H1 (cell line): ENCODE results near the gene ZNF487. TPM values are rescaled to one million over a fixed set of nuclear protein-coding genes. Genes with fewer than 3 reads are reported as not detected.

Experiments
- ASH2L ChIP-seq: fragments of 200-600, 300-600 bp; sonication (generic); IDR thresholded peaks from one replicate; pipeline ENCODE4 v1.7.1; 2017; ENCODE audit warnings: low read length
- CBX5 ChIP-seq: fragments of 300-800, 300-1000 bp; sonication (generic); IDR thresholded peaks from 2 replicates; pipeline ENCODE4 v1.7.1; 2016; ENCODE audit warnings: antibody characterized with exemption, low read length, low read depth
- EGR1 ChIP-seq: IDR thresholded peaks from 2 replicates; pipeline ENCODE4 v1.6.1; 2011; ENCODE audit warnings: low read depth, low read length, borderline replicate concordance
- JUN ChIP-seq: IDR thresholded peaks from 2 replicates; pipeline ENCODE4 v1.6.1; 2011; ENCODE audit warnings: low read depth, mild to moderate bottlenecking, improper control_type of control experiment, low read length
- KDM4A ChIP-seq: IDR thresholded peaks from one replicate; pipeline ENCODE4 v1.7.1; 2012; ENCODE audit warnings: low read depth, mild to moderate bottlenecking, moderate library complexity, low read length, inconsistent platforms; ENCODE audit not compliant: severe bottlenecking
- POLR2A ChIP-seq, 2 experiments: IDR thresholded peaks; 1 replicate in 1 of 2; 2 replicates in 1 of 2; pipeline ENCODE4 v1.6.1; 2011; ENCODE audit warnings: low read depth in 2 of 2, low read length in 2 of 2, mild to moderate bottlenecking in 2 of 2; ENCODE audit errors: control extremely low read depth in 1 of 2
- SIRT6 ChIP-seq: IDR thresholded peaks from one replicate; pipeline ENCODE4 v1.7.1; 2012; ENCODE audit warnings: low read length, inconsistent platforms
- SIX5 ChIP-seq: IDR thresholded peaks from 2 replicates; pipeline ENCODE4 v1.6.1; 2011; ENCODE audit warnings: mild to moderate bottlenecking, low read depth, low read length
- SP4 ChIP-seq: IDR thresholded peaks from 2 replicates; pipeline ENCODE4 v1.6.1; 2012; ENCODE audit warnings: low read length, inconsistent platforms
- TCF12 ChIP-seq: IDR thresholded peaks from 2 replicates; pipeline ENCODE4 v1.6.1; 2011; ENCODE audit warnings: low read depth, mild to moderate bottlenecking, low read length
- polyA plus RNA-seq, 7 experiments: library from polyadenylated mRNA; depleted of rRNA in 3 of 7; stranded (reverse) in 5 of 7; unstranded in 2 of 7; fragments of >200 nt in 5 of 7; fragments of 200-250 nt in 2 of 7; gene quantifications; 1 replicate in 5 of 7; 2 replicates in 1 of 7; 4 replicates in 1 of 7; pipeline versions ENCODE4 v1.2.1 to v1.2.3, GENCODE V29; 2011 to 2013; ENCODE audit warnings: missing spikeins in 2 of 7, mixed read lengths in 2 of 7
- total RNA-seq: library from RNA; stranded (reverse); fragmentation: NEBNext Ultra II Directional; extraction: Animal tissue kit (Norgen Biotek cat#: 25700); gene quantifications from 2 replicates; pipeline ENCODE4 v1.2.1, GENCODE V29; 2021
- TF ChIP-seq, protein P1 (sequence below): fragments of 300-600 bp; sonication (generic); IDR thresholded peaks from 2 replicates; pipeline ENCODE4 v1.7.1; 2012; ENCODE audit warnings: low read length, moderate library complexity, mild to moderate bottlenecking, inconsistent platforms; ENCODE audit not compliant: insufficient replicate concordance

The ZNF487 gene
- total and polyA plus RNA-seq, 2 of the 8 experiments (the other 6 are each of a cell fraction or from before 2014, with no cell fraction given): 1.9 to 2.5 TPM

DNA sequence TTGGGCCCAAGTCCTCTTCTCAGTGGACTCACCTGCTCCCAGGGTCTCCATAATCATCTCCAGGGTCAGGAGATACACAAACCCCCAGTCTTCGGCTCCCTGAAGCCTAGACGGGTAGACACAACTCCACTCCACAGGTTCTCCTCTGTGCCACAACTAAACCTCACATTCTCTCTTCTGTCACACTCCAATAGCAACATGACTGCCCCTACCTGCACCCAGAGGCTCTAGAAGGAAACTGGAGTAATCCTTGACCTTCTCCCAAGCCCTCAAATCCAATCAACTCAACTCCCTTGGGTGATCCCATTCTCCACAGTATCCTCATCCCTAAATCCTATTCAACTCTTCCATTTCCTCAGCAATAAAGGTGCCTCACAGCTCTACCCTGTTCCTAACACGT, 44.2 kb upstream of the ZNF487 start (continued):
- TF ChIP-seq, protein P1, sequence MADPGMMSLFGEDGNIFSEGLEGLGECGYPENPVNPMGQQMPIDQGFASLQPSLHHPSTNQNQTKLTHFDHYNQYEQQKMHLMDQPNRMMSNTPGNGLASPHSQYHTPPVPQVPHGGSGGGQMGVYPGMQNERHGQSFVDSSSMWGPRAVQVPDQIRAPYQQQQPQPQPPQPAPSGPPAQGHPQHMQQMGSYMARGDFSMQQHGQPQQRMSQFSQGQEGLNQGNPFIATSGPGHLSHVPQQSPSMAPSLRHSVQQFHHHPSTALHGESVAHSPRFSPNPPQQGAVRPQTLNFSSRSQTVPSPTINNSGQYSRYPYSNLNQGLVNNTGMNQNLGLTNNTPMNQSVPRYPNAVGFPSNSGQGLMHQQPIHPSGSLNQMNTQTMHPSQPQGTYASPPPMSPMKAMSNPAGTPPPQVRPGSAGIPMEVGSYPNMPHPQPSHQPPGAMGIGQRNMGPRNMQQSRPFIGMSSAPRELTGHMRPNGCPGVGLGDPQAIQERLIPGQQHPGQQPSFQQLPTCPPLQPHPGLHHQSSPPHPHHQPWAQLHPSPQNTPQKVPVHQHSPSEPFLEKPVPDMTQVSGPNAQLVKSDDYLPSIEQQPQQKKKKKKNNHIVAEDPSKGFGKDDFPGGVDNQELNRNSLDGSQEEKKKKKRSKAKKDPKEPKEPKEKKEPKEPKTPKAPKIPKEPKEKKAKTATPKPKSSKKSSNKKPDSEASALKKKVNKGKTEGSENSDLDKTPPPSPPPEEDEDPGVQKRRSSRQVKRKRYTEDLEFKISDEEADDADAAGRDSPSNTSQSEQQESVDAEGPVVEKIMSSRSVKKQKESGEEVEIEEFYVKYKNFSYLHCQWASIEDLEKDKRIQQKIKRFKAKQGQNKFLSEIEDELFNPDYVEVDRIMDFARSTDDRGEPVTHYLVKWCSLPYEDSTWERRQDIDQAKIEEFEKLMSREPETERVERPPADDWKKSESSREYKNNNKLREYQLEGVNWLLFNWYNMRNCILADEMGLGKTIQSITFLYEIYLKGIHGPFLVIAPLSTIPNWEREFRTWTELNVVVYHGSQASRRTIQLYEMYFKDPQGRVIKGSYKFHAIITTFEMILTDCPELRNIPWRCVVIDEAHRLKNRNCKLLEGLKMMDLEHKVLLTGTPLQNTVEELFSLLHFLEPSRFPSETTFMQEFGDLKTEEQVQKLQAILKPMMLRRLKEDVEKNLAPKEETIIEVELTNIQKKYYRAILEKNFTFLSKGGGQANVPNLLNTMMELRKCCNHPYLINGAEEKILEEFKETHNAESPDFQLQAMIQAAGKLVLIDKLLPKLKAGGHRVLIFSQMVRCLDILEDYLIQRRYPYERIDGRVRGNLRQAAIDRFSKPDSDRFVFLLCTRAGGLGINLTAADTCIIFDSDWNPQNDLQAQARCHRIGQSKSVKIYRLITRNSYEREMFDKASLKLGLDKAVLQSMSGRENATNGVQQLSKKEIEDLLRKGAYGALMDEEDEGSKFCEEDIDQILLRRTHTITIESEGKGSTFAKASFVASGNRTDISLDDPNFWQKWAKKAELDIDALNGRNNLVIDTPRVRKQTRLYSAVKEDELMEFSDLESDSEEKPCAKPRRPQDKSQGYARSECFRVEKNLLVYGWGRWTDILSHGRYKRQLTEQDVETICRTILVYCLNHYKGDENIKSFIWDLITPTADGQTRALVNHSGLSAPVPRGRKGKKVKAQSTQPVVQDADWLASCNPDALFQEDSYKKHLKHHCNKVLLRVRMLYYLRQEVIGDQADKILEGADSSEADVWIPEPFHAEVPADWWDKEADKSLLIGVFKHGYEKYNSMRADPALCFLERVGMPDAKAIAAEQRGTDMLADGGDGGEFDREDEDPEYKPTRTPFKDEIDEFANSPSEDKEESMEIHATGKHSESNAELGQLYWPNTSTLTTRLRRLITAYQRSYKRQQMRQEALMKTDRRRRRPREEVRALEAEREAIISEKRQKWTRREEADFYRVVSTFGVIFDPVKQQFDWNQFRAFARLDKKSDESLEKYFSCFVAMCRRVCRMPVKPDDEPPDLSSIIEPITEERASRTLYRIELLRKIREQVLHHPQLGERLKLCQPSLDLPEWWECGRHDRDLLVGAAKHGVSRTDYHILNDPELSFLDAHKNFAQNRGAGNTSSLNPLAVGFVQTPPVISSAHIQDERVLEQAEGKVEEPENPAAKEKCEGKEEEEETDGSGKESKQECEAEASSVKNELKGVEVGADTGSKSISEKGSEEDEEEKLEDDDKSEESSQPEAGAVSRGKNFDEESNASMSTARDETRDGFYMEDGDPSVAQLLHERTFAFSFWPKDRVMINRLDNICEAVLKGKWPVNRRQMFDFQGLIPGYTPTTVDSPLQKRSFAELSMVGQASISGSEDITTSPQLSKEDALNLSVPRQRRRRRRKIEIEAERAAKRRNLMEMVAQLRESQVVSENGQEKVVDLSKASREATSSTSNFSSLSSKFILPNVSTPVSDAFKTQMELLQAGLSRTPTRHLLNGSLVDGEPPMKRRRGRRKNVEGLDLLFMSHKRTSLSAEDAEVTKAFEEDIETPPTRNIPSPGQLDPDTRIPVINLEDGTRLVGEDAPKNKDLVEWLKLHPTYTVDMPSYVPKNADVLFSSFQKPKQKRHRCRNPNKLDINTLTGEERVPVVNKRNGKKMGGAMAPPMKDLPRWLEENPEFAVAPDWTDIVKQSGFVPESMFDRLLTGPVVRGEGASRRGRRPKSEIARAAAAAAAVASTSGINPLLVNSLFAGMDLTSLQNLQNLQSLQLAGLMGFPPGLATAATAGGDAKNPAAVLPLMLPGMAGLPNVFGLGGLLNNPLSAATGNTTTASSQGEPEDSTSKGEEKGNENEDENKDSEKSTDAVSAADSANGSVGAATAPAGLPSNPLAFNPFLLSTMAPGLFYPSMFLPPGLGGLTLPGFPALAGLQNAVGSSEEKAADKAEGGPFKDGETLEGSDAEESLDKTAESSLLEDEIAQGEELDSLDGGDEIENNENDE: no peak
- TF ChIP-seq SIRT6: no peak
- TF ChIP-seq CBX5: no peak
- TF ChIP-seq JUN: no peak
- TF ChIP-seq KDM4A: no peak
- no peak for TF ChIP-seq POLR2A (IDR thresholded peaks at IDR 0.05; ENCODE audit: control extremely low read depth in 1 of 2, low read depth in 2 of 2, low read length in 2 of 2)
- no peak for TF ChIP-seq EGR1
- no peak for TF ChIP-seq ASH2L
- no peak for TF ChIP-seq SP4
- TF ChIP-seq SIX5: no peak
- TF ChIP-seq TCF12: no peak
